HepG2 (cell line): ENCODE results near the gene STAMBPL1.

ENCODE experiments used
- TCF7L2 ChIP-seq: IDR thresholded peaks from 2 replicates; pipeline ENCODE4 v1.6.1; 2011; ENCODE audit warnings: mild to moderate bottlenecking, low read depth, low read length, moderate library complexity
- ZMAT3 ChIP-seq: sonication (generic); formaldehyde crosslinking; conservative IDR thresholded peaks from 2 replicates; pipeline ENCODE4 v1.7.0; 2021; ENCODE audit warnings: missing genetic modification reagents

- TF ChIP-seq TCF7L2 (no peak), ZMAT3 (CRISPR knock-in tag) (no peak)
These were observed 23.7 kb downstream of the STAMBPL1 start for GRCh38 chr10:88903715-88904114.
